ENCODE measurements around the gene GALNT6. TPM values are rescaled to one million over a fixed set of nuclear protein-coding genes. Genes with fewer than 3 reads are reported as not detected.
A peak's percentile ranks its signal among the peaks of the same experiment; 100 is the strongest.

The GALNT6 gene
- total RNA-seq, 1 experiment from 2014 or later: 9.8 TPM

- no peaks in the 10 kb centered on the region for H3K4me1 ChIP-seq (ENCODE audit: insufficient read depth, low read length)
- no peaks in the 10 kb centered on the region for H3K79me2 ChIP-seq (ENCODE audit: insufficient read depth, low read length)
- H3K23ac ChIP-seq (ENCODE audit: insufficient read length, low read depth, low read length): no peak overlapping the region
- no peak overlapping the region for H4K8ac ChIP-seq (replicated peaks; ENCODE audit: insufficient read length, low read depth, low read length)
- no peaks in the 10 kb centered on the region for H4K20me1 ChIP-seq (ENCODE audit: control insufficient read depth, insufficient read depth, insufficient read length)
- H3K4me2 ChIP-seq (ENCODE audit: insufficient read depth, insufficient read length, low read length): no peak overlapping the region
- no peak overlapping the region for H3K4ac ChIP-seq (ENCODE audit: low read depth, low read length)
- peak overlapping the region in 2 of 3 experiments; percentile 34 to 50; a peak in 1 of 7 replicates for H3K27ac Mint-ChIP-seq
- H3K23me2 ChIP-seq (ENCODE audit: insufficient read length, low read depth, low read length, poor library complexity, severe bottlenecking): no peaks in the 10 kb centered on the region
- no peak overlapping the region for H2AK5ac ChIP-seq (ENCODE audit: insufficient read length, low read length)
- H2BK12ac ChIP-seq (ENCODE audit: insufficient read length, low read depth, low read length): no peak overlapping the region
- H2BK120ac ChIP-seq (ENCODE audit: low read depth, low read length, poor library complexity, severe bottlenecking): no peak overlapping the region
- H3T11ph ChIP-seq (ENCODE audit: low read length): no peak overlapping the region
- no CpG with 5 or more reads among the region's 8 CpGs for WGBS (ENCODE audit: extremely low coverage, insufficient read length, low lambda C conversion rate)
- no peak overlapping the region for H3K27ac ChIP-seq (ENCODE audit: insufficient read length, low read depth, low read length)
- no peaks in the 10 kb centered on the region for H3K9me3 Mint-ChIP-seq
- H2BK15ac ChIP-seq (ENCODE audit: low read depth, low read length): no peak overlapping the region
- H3K9me3 ChIP-seq (ENCODE audit: control insufficient read depth, low read depth, low read length): no peaks in the 10 kb centered on the region
- no peak for DNase-seq
- no peak overlapping the region for H4K5ac ChIP-seq (ENCODE audit: insufficient read length, low read depth, low read length)
- H3K36me3 Mint-ChIP-seq (ENCODE audit: insufficient read depth in 1 of 3, low read depth in 3 of 3): peaks cover 5 to 31% (median 29%) of the 10 kb centered on the region in 3 experiments; a peak in 6 of 7 replicates
- no peaks in the 10 kb centered on the region for H3K4me1 Mint-ChIP-seq
- H3K9ac ChIP-seq (ENCODE audit: extremely low read depth, insufficient read length, low read length): no peak overlapping the region
- no peak overlapping the region for H3K14ac ChIP-seq (ENCODE audit: insufficient read depth, low read length)
- H3K56ac ChIP-seq (ENCODE audit: insufficient read length, low read depth, low read length): no peak overlapping the region
- no peak overlapping the region for H2AFZ ChIP-seq (ENCODE audit: low read length)
- no peaks in the 10 kb centered on the region for H3K27me3 ChIP-seq (ENCODE audit: insufficient read depth, low read length)
- no peak overlapping the region for H3K18ac ChIP-seq (ENCODE audit: insufficient read length, low read depth, low read length)
- H2BK5ac ChIP-seq (ENCODE audit: insufficient read length, low read length): no peak overlapping the region
- no peak overlapping the region for H3K4me3 Mint-ChIP-seq
- H4K91ac ChIP-seq (ENCODE audit: insufficient read length, low read depth, low read length): no peak overlapping the region
- no peak overlapping the region for H2BK20ac ChIP-seq (ENCODE audit: low read depth, low read length, poor library complexity, severe bottlenecking)
- no peaks in the 10 kb centered on the region for H3K79me1 ChIP-seq (ENCODE audit: insufficient read depth, low read depth, low read length, poor library complexity, severe bottlenecking)
- TF ChIP-seq, protein P1, sequence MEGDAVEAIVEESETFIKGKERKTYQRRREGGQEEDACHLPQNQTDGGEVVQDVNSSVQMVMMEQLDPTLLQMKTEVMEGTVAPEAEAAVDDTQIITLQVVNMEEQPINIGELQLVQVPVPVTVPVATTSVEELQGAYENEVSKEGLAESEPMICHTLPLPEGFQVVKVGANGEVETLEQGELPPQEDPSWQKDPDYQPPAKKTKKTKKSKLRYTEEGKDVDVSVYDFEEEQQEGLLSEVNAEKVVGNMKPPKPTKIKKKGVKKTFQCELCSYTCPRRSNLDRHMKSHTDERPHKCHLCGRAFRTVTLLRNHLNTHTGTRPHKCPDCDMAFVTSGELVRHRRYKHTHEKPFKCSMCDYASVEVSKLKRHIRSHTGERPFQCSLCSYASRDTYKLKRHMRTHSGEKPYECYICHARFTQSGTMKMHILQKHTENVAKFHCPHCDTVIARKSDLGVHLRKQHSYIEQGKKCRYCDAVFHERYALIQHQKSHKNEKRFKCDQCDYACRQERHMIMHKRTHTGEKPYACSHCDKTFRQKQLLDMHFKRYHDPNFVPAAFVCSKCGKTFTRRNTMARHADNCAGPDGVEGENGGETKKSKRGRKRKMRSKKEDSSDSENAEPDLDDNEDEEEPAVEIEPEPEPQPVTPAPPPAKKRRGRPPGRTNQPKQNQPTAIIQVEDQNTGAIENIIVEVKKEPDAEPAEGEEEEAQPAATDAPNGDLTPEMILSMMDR (conservative IDR thresholded peaks at IDR 0.05): no peak
- H3K27me3 Mint-ChIP-seq (ENCODE audit: low read depth): no peaks in the 10 kb centered on the region
Measured at GRCh38 chr12:51361161-51362016, 29.8 kb downstream of the GALNT6 start.

Data from H9 (cell line).